HCT116 (cell line): Measurements from ENCODE around the gene SPSB2. TPM values are rescaled to one million over a fixed set of nuclear protein-coding genes. Genes with fewer than 3 reads are reported as not detected.

Experiments
- ATAC-seq: fragments of 200-7000 bp; cut with Tn5 transposase; 2 replicates; pipeline ENCODE4 v1.9.1; 2020; ENCODE audit warnings: mild to moderate bottlenecking, moderate library complexity
- BruUV-seq: library from RNA; stranded (reverse); fragments of 400-500 nt; replicated peaks from 2 replicates; lab custom pipeline; 2021; lab: Mats Ljungman, UMichigan
- CTCF ChIA-PET: fragments of 300-600 bp; sonication (Branson Sonifier 250); formaldehyde crosslinking; loops from one replicate; lab custom pipeline; 2021; ENCODE audit warnings: antibody characterized with exemption; lab: Charles Lee
- POLR2A ChIA-PET: fragments of 300-600, 350-600 bp; sonication (Branson Sonifier 250); formaldehyde crosslinking; loops from one replicate; lab custom pipeline; 2021; ENCODE audit warnings: antibody characterized with exemption; lab: Charles Lee
- RAD21 ChIA-PET, 2 experiments: fragments of 300-600 bp; sonication (Branson Sonifier 250); formaldehyde crosslinking; loops; one replicate each; lab custom pipeline; 2023; ENCODE audit warnings: low total read pairs in 2 of 2; ENCODE audit not compliant: uncharacterized antibody in 2 of 2, unreplicated experiment in 2 of 2, low non-redundant PET in 1 of 2; lab: Charles Lee
- DNase-seq: peaks from one replicate; pipeline ENCODE4 v3.0.0-alpha.2; 2010; ENCODE audit warnings: low read depth, low spot score
- H2AFZ ChIP-seq: fragments of 200-600 bp; shearing (Covaris generic), sonication (generic); 2 replicates; pipeline ENCODE4 v1.6.1; 2017; ENCODE audit warnings: low read depth, mixed run types, mixed read lengths, antibody characterized with exemption, low read length; ENCODE audit not compliant: poor library complexity, severe bottlenecking
- H3K27ac ChIP-seq: 2 replicates; pipeline ENCODE4 v1.5.1; 2012; ENCODE audit warnings: low read depth, low read length
- H3K27me3 ChIP-seq: fragments of 200-600 bp; sonication (generic); 2 replicates; pipeline ENCODE4 v1.6.1; 2016; ENCODE audit warnings: mixed run types, low read length, mixed read lengths; ENCODE audit not compliant: insufficient read depth
- H3K36me3 ChIP-seq, 2 experiments: fragments of 200-500 bp in 1 of 2; fragments of 200-600 bp in 1 of 2; sonication (Bioruptor generic) in 1 of 2; sonication (generic) in 1 of 2; 2 replicates each; pipeline versions ENCODE4 v1.5.1 to v1.6.1; 2014 to 2016; ENCODE audit warnings: low read length in 2 of 2, inconsistent platforms in 1 of 2, mixed read lengths in 1 of 2, mixed run types in 1 of 2; ENCODE audit not compliant: insufficient read depth in 2 of 2, control insufficient read depth in 1 of 2
- H3K4me1 ChIP-seq, 2 experiments: fragments of 200-600 bp in 1 of 2; sonication (generic) in 1 of 2; 2 replicates each; pipeline versions ENCODE4 v1.5.1 to v1.6.1; 2012 to 2017; ENCODE audit warnings: low read length in 2 of 2, inconsistent platforms in 1 of 2, mild to moderate bottlenecking in 1 of 2, mixed read lengths in 1 of 2, mixed run types in 1 of 2, moderate library complexity in 1 of 2; ENCODE audit not compliant: insufficient read depth in 2 of 2, control insufficient read depth in 1 of 2
- H3K4me2 ChIP-seq: fragments of 200-600 bp; sonication (generic); 2 replicates; pipeline ENCODE4 v1.6.1; 2017; ENCODE audit warnings: mixed run types, low read length, mixed read lengths
- H3K4me3 ChIP-seq, 2 experiments: fragments of 200-600 bp in 1 of 2; sonication (generic) in 1 of 2; replicated peaks in 1 of 2; 2 replicates each; pipeline ENCODE4 v1.5.1; 2011 to 2016; ENCODE audit warnings: low read length in 2 of 2, control low read depth in 1 of 2, low read depth in 1 of 2, mild to moderate bottlenecking in 1 of 2, mixed read lengths in 1 of 2, mixed run types in 1 of 2
- H3K79me2 ChIP-seq: fragments of 200-600 bp; sonication (generic); 2 replicates; pipeline ENCODE4 v1.6.1; 2017; ENCODE audit warnings: mild to moderate bottlenecking, mixed run types, low read length, moderate library complexity, mixed read lengths; ENCODE audit not compliant: insufficient read depth
- H3K9ac ChIP-seq: fragments of 200-600 bp; sonication (generic); 2 replicates; pipeline ENCODE4 v1.6.1; 2016; ENCODE audit warnings: low read length, mixed read lengths
- H3K9me2 ChIP-seq: fragments of 200-600 bp; sonication (generic), shearing (Covaris generic); 2 replicates; pipeline ENCODE4 v1.6.1; 2017; ENCODE audit warnings: mixed run types, mild to moderate bottlenecking, moderate library complexity; ENCODE audit not compliant: insufficient read depth
- H3K9me3 ChIP-seq, 2 experiments: fragments of 200-500 bp in 1 of 2; fragments of 200-600 bp in 1 of 2; sonication (Bioruptor generic) in 1 of 2; sonication (generic) in 1 of 2; 2 replicates each; pipeline ENCODE4 v1.6.1; 2014 to 2017; ENCODE audit warnings: low read length in 2 of 2, mixed read lengths in 2 of 2, inconsistent platforms in 1 of 2, low read depth in 1 of 2, mild to moderate bottlenecking in 1 of 2, mixed run types in 1 of 2, moderate library complexity in 1 of 2; ENCODE audit not compliant: control insufficient read depth in 1 of 2, insufficient read depth in 1 of 2
- H4K20me1 ChIP-seq: fragments of 200-600 bp; sonication (generic), shearing (Covaris generic); 2 replicates; pipeline ENCODE4 v1.6.1; 2017; ENCODE audit warnings: mixed run types, mild to moderate bottlenecking, moderate library complexity; ENCODE audit not compliant: insufficient read depth
- CEBPB ChIP-seq: IDR thresholded peaks from 2 replicates; pipeline ENCODE4 v1.6.1; 2012; ENCODE audit warnings: low read depth
- EZH2 ChIP-seq: fragments of 200-600 bp; sonication (generic); IDR thresholded peaks from 2 replicates; pipeline ENCODE4 v1.6.1; 2017; ENCODE audit warnings: antibody characterized with exemption, mixed run types
- EZH2phosphoT487 ChIP-seq: fragments of 200-600 bp; IDR thresholded peaks from 2 replicates; pipeline ENCODE4 v1.6.1; 2018; ENCODE audit warnings: antibody characterized with exemption, borderline replicate concordance
- FOSL1 ChIP-seq: IDR thresholded peaks from 2 replicates; pipeline ENCODE4 v1.6.1; 2012; ENCODE audit warnings: low read depth
- JUND ChIP-seq: IDR thresholded peaks from 2 replicates; pipeline ENCODE4 v1.6.1; 2012
- RAD21 ChIP-seq: IDR thresholded peaks from 2 replicates; pipeline ENCODE4 v1.6.1; 2012; ENCODE audit warnings: low read depth, mild to moderate bottlenecking
- SP1 ChIP-seq: IDR thresholded peaks from 2 replicates; pipeline ENCODE4 v1.6.1; 2012; ENCODE audit warnings: low read depth
- SRF ChIP-seq: IDR thresholded peaks from 2 replicates; pipeline ENCODE4 v1.6.1; 2012; ENCODE audit warnings: low read depth
- TCF7L2 ChIP-seq: IDR thresholded peaks from 2 replicates; pipeline ENCODE4 v1.7.0; 2011; ENCODE audit warnings: borderline replicate concordance, inconsistent platforms; ENCODE audit not compliant: insufficient read depth, insufficient read length; ENCODE audit errors: extremely low read depth
- ZFX ChIP-seq: fragments of 450-650 bp; IDR thresholded peaks from 2 replicates; pipeline ENCODE4 v1.6.1; 2017
- intact Hi-C: fragments of 100-400 bp; cut with micrococcal nuclease; formaldehyde crosslinking; loops from 2 replicates; pipeline ENCODE4 v1.10.0; 2022
- total RNA-seq: library from RNA; stranded (reverse); gene quantifications from one replicate; pipeline ENCODE4 v1.2.1, GENCODE V29; 2021; ENCODE audit not compliant: unreplicated experiment
- TF ChIP-seq, protein P1 (sequence below), 3 experiments: fragments of 200-600 bp in 1 of 3; sonication (generic) in 1 of 3; IDR thresholded peaks in 2 of 3; conservative IDR thresholded peaks in 1 of 3; 2 replicates each; pipeline ENCODE4 v1.5.1; 2012 to 2017; ENCODE audit warnings: low read depth in 2 of 3, low read length in 2 of 3, antibody characterized with exemption in 1 of 3, borderline replicate concordance in 1 of 3, control low read depth in 1 of 3, mild to moderate bottlenecking in 1 of 3, mixed read lengths in 1 of 3, mixed run types in 1 of 3, moderate library complexity in 1 of 3; ENCODE audit not compliant: insufficient read depth in 1 of 3
- TF ChIP-seq, protein P2 (sequence below): IDR thresholded peaks from 2 replicates; pipeline ENCODE4 v1.6.1; 2011; ENCODE audit warnings: mild to moderate bottlenecking, low read length, moderate library complexity; ENCODE audit not compliant: insufficient replicate concordance; ENCODE audit errors: extremely low read depth
- TF ChIP-seq, protein P3 (sequence below): IDR thresholded peaks from 2 replicates; pipeline ENCODE4 v1.6.1; 2012
- TF ChIP-seq, protein P4 (sequence below): IDR thresholded peaks from 2 replicates; pipeline ENCODE4 v1.6.1; 2012

Gene SPSB2
- total RNA-seq, 1 experiment from 2014 or later = 10.0 TPM

DNA sequence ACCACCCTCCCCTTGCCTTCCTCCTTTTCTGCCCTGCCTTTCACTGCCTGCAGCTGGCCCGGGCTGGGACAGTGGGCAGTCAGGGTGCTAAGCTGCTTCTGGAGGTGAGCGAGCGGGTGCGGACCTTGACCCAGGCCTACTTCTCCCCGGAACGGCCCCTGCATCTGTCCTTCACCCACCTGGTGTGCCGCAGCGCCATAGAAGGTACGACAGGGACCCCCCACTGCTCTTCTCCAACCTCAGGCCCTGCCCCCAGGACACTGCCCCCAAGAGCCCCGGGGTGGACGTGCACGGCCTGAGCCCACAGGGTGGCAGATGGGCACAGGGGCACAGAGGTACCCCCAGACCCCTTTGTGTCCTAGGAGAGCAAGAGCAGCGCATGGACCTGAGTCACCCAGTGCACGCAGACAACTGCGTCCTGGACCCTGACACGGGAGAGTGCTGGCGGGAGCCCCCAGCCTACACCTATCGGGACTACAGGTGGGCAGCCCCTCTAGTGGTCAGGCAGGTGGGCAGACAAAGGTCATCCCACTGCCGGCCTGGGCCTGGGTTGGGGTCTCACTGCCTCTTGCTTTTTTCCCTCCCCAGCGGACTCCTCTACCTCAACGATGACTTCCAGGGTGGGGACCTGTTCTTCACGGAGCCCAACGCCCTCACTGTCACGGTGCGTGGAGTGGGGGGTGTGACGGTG, 35.6 kb downstream of the SPSB2 start:
- no peaks in the 10 kb centered on the region for H3K79me2 ChIP-seq
- no peak for DNase-seq
- BruUV-seq = no TSS peak
- H3K4me1 ChIP-seq = peaks cover 0 to 15% of the 10 kb centered on the region in 2 experiments; a peak in 2 of 4 replicates
- H3K4me2 ChIP-seq = no peak overlapping the region
- ATAC-seq = no peak
- no peak for TF ChIP-seq EZH2phosphoT487
- TF ChIP-seq, protein P1, sequence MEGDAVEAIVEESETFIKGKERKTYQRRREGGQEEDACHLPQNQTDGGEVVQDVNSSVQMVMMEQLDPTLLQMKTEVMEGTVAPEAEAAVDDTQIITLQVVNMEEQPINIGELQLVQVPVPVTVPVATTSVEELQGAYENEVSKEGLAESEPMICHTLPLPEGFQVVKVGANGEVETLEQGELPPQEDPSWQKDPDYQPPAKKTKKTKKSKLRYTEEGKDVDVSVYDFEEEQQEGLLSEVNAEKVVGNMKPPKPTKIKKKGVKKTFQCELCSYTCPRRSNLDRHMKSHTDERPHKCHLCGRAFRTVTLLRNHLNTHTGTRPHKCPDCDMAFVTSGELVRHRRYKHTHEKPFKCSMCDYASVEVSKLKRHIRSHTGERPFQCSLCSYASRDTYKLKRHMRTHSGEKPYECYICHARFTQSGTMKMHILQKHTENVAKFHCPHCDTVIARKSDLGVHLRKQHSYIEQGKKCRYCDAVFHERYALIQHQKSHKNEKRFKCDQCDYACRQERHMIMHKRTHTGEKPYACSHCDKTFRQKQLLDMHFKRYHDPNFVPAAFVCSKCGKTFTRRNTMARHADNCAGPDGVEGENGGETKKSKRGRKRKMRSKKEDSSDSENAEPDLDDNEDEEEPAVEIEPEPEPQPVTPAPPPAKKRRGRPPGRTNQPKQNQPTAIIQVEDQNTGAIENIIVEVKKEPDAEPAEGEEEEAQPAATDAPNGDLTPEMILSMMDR (IDR thresholded peaks at IDR 0.05 in 2 of 3, conservative IDR thresholded peaks at IDR 0.05 in 1 of 3; ENCODE audit: borderline replicate concordance in 1 of 3, insufficient read depth in 1 of 3, low read depth in 2 of 3, low read length in 2 of 3) = no peak
- H3K36me3 ChIP-seq = peaks cover 11 to 16% of the 10 kb centered on the region in 2 experiments; a peak in 3 of 4 replicates
- H3K9me2 ChIP-seq = no peaks in the 10 kb centered on the region
- no peak overlapping the region for H3K9ac ChIP-seq
- no peak overlapping the region for H3K4me3 ChIP-seq
- no peak overlapping the region for H3K27ac ChIP-seq
- ChIA-PET RAD21 (no interaction called here), CTCF (no interaction called here), POLR2A (no interaction called here)
- no peaks in the 10 kb centered on the region for H3K27me3 ChIP-seq
- no peak overlapping the region for H2AFZ ChIP-seq
- no peaks in the 10 kb centered on the region for H3K9me3 ChIP-seq
- intact Hi-C loops = no loop called here
- no peaks in the 10 kb centered on the region for H4K20me1 ChIP-seq

DNA sequence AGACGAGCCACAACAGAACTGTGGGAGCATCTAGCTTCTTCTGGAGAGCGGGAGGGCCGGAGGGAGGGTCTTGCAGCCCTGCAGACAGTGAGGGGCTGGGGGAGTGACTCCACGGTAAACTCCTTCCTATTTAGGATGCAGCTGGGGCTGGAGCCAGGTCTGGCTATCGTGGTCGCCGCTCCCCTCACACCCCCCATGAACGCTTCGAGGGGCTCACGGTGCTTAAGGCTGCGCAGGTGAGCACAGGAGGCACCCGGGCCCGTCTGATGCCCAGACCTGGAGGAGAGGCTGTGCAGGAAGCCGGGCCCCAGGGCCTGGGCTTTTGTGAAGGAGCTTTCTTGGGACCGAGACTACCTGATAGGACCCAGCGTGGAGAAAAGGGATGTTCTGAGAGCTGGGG, 36.3 kb downstream of the SPSB2 start:
- peaks cover 0 to 15% of the 10 kb centered on the region in 2 experiments; a peak in 2 of 4 replicates for H3K4me1 ChIP-seq
- CTCF ChIA-PET = interaction anchor here (5.5 kb wide), 1 partner anchor 15 kb away, joined by 38 read pairs; the partner anchor contains the start of genes CDCA3 and USP5

More for the DNA sequence above, 36.3 kb downstream of the SPSB2 start:
- Histone ChIP-seq H3K9me3 (no peaks in the 10 kb centered on the region), H3K27me3 (no peaks in the 10 kb centered on the region), H3K9ac (no peak overlapping the region), H3K36me3 (peaks cover 11 to 22% of the 10 kb centered on the region in 2 experiments; a peak in 3 of 4 replicates), H3K9me2 (no peaks in the 10 kb centered on the region), H3K79me2 (no peaks in the 10 kb centered on the region), H3K4me2 (no peak overlapping the region), H3K4me3 (no peak overlapping the region), H2AFZ (no peak overlapping the region), H4K20me1 (no peaks in the 10 kb centered on the region), H3K27ac (no peak overlapping the region)
- ChIA-PET RAD21 (no interaction called here), POLR2A (no interaction called here)
- BruUV-seq = no TSS peak
- TF ChIP-seq EZH2 = no peak
- no peak for TF ChIP-seq RAD21
- TF ChIP-seq JUND = no peak
- no peak for TF ChIP-seq CEBPB
- no peak for TF ChIP-seq FOSL1
- TF ChIP-seq, protein P2, sequence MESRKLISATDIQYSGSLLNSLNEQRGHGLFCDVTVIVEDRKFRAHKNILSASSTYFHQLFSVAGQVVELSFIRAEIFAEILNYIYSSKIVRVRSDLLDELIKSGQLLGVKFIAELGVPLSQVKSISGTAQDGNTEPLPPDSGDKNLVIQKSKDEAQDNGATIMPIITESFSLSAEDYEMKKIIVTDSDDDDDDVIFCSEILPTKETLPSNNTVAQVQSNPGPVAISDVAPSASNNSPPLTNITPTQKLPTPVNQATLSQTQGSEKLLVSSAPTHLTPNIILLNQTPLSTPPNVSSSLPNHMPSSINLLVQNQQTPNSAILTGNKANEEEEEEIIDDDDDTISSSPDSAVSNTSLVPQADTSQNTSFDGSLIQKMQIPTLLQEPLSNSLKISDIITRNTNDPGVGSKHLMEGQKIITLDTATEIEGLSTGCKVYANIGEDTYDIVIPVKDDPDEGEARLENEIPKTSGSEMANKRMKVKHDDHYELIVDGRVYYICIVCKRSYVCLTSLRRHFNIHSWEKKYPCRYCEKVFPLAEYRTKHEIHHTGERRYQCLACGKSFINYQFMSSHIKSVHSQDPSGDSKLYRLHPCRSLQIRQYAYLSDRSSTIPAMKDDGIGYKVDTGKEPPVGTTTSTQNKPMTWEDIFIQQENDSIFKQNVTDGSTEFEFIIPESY = no peak
- no peak for TF ChIP-seq TCF7L2
- TF ChIP-seq ZFX = no peak
- TF ChIP-seq, protein P3, sequence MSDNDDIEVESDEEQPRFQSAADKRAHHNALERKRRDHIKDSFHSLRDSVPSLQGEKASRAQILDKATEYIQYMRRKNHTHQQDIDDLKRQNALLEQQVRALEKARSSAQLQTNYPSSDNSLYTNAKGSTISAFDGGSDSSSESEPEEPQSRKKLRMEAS = no peak
- TF ChIP-seq, protein P4, sequence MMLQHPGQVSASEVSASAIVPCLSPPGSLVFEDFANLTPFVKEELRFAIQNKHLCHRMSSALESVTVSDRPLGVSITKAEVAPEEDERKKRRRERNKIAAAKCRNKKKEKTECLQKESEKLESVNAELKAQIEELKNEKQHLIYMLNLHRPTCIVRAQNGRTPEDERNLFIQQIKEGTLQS = no peak
- no peak for TF ChIP-seq SP1
- TF ChIP-seq SRF = no peak
- ATAC-seq = no peak
- intact Hi-C loops = no loop called here
- no peak for DNase-seq
